Measurements from ENCODE around the gene MRPL50. TPM values are rescaled to one million over a fixed set of nuclear protein-coding genes. Genes with fewer than 3 reads are reported as not detected.

Gene MRPL50
- total and polyA plus RNA-seq, 2 experiments from 2014 or later: 25.5 to 59.0 TPM

- H3F3A ChIP-seq (replicated peaks; ENCODE audit: low read depth): no peaks in the 10 kb centered on the region
- H3K9me3 Mint-ChIP-seq: no peaks in the 10 kb centered on the region
- H3K27me3 ChIP-seq (ENCODE audit: insufficient read depth): no peaks in the 10 kb centered on the region
- H3K4me1 Mint-ChIP-seq: no peaks in the 10 kb centered on the region; the same call in 2 of the 3 replicates
- no peaks in the 10 kb centered on the region for H3K79me2 ChIP-seq (replicated peaks; ENCODE audit: insufficient read depth)
- H2AFZ ChIP-seq: no peak overlapping the region
- H3K36me3 ChIP-seq (ENCODE audit: insufficient read depth): no peaks in the 10 kb centered on the region
- H3K4me3 Mint-ChIP-seq: no peak overlapping the region
- no peaks in the 10 kb centered on the region for H3K9me2 ChIP-seq (ENCODE audit: insufficient read depth)
- no peaks in the 10 kb centered on the region for H3K36me3 Mint-ChIP-seq (ENCODE audit: low read depth)
- no peak overlapping the region for H3K27ac Mint-ChIP-seq
- no peaks in the 10 kb centered on the region; the same call in 1 of the 2 replicates for H4K20me1 ChIP-seq (replicated peaks; ENCODE audit: insufficient read depth)
- TF ChIP-seq, protein P1, sequence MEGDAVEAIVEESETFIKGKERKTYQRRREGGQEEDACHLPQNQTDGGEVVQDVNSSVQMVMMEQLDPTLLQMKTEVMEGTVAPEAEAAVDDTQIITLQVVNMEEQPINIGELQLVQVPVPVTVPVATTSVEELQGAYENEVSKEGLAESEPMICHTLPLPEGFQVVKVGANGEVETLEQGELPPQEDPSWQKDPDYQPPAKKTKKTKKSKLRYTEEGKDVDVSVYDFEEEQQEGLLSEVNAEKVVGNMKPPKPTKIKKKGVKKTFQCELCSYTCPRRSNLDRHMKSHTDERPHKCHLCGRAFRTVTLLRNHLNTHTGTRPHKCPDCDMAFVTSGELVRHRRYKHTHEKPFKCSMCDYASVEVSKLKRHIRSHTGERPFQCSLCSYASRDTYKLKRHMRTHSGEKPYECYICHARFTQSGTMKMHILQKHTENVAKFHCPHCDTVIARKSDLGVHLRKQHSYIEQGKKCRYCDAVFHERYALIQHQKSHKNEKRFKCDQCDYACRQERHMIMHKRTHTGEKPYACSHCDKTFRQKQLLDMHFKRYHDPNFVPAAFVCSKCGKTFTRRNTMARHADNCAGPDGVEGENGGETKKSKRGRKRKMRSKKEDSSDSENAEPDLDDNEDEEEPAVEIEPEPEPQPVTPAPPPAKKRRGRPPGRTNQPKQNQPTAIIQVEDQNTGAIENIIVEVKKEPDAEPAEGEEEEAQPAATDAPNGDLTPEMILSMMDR (conservative IDR thresholded peaks at IDR 0.05; ENCODE audit: low read depth in 2 of 2): no peak
- TF ChIP-seq ZNF331 (CRISPR knock-in tag; IDR thresholded peaks at IDR 0.05; ENCODE audit: low read depth): no peak
- no peak for TF ChIP-seq EZH2phosphoT487 (IDR thresholded peaks at IDR 0.05; ENCODE audit: unreplicated experiment)
- TF ChIP-seq ZNF114 (CRISPR knock-in tag; IDR thresholded peaks at IDR 0.05): no peak
- TF ChIP-seq EZH2 (IDR thresholded peaks at IDR 0.05; ENCODE audit: low read depth, unreplicated experiment): no peak
- no peak for TF ChIP-seq POLR2AphosphoS5 (IDR thresholded peaks at IDR 0.05; ENCODE audit: low read depth)
- TF ChIP-seq CREB1 (CRISPR knock-in tag; IDR thresholded peaks at IDR 0.05; ENCODE audit: low read depth): no peak
- no peak for TF ChIP-seq ETS1 (IDR thresholded peaks at IDR 0.05)
- TF ChIP-seq NANOG (IDR thresholded peaks at IDR 0.05; ENCODE audit: borderline replicate concordance): no peak
- no peak for TF ChIP-seq STAT1 (IDR thresholded peaks at IDR 0.05; ENCODE audit: unreplicated experiment)
- TF ChIP-seq, protein P2, sequence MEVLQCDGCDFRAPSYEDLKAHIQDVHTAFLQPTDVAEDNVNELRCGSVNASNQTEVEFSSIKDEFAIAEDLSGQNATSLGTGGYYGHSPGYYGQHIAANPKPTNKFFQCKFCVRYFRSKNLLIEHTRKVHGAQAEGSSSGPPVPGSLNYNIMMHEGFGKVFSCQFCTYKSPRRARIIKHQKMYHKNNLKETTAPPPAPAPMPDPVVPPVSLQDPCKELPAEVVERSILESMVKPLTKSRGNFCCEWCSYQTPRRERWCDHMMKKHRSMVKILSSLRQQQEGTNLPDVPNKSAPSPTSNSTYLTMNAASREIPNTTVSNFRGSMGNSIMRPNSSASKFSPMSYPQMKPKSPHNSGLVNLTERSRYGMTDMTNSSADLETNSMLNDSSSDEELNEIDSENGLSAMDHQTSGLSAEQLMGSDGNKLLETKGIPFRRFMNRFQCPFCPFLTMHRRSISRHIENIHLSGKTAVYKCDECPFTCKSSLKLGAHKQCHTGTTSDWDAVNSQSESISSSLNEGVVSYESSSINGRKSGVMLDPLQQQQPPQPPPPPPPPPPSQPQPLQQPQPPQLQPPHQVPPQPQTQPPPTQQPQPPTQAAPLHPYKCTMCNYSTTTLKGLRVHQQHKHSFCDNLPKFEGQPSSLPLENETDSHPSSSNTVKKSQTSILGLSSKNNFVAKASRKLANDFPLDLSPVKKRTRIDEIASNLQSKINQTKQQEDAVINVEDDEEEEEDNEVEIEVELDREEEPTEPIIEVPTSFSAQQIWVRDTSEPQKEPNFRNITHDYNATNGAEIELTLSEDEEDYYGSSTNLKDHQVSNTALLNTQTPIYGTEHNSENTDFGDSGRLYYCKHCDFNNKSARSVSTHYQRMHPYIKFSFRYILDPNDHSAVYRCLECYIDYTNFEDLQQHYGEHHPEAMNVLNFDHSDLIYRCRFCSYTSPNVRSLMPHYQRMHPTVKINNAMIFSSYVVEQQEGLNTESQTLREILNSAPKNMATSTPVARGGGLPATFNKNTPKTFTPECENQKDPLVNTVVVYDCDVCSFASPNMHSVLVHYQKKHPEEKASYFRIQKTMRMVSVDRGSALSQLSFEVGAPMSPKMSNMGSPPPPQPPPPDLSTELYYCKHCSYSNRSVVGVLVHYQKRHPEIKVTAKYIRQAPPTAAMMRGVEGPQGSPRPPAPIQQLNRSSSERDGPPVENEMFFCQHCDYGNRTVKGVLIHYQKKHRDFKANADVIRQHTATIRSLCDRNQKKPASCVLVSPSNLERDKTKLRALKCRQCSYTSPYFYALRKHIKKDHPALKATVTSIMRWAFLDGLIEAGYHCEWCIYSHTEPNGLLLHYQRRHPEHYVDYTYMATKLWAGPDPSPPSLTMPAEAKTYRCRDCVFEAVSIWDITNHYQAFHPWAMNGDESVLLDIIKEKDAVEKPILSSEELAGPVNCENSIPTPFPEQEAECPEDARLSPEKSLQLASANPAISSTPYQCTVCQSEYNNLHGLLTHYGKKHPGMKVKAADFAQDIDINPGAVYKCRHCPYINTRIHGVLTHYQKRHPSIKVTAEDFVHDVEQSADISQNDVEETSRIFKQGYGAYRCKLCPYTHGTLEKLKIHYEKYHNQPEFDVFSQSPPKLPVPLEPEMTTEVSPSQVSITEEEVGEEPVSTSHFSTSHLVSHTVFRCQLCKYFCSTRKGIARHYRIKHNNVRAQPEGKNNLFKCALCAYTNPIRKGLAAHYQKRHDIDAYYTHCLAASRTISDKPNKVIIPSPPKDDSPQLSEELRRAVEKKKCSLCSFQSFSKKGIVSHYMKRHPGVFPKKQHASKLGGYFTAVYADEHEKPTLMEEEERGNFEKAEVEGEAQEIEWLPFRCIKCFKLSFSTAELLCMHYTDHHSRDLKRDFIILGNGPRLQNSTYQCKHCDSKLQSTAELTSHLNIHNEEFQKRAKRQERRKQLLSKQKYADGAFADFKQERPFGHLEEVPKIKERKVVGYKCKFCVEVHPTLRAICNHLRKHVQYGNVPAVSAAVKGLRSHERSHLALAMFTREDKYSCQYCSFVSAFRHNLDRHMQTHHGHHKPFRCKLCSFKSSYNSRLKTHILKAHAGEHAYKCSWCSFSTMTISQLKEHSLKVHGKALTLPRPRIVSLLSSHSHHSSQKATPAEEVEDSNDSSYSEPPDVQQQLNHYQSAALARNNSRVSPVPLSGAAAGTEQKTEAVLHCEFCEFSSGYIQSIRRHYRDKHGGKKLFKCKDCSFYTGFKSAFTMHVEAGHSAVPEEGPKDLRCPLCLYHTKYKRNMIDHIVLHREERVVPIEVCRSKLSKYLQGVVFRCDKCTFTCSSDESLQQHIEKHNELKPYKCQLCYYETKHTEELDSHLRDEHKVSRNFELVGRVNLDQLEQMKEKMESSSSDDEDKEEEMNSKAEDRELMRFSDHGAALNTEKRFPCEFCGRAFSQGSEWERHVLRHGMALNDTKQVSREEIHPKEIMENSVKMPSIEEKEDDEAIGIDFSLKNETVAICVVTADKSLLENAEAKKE (CRISPR knock-in tag; IDR thresholded peaks at IDR 0.05): no peak
- TF ChIP-seq JUNB (IDR thresholded peaks at IDR 0.05; ENCODE audit: unreplicated experiment): no peak
- no peak for TF ChIP-seq REST (IDR thresholded peaks at IDR 0.05; ENCODE audit: unreplicated experiment)
- DNase-seq (ENCODE audit: low spot score): no peak
- H3K4me1 ChIP-seq (ENCODE audit: insufficient read depth): no peaks in the 10 kb centered on the region
- H3K27me3 Mint-ChIP-seq (ENCODE audit: insufficient read depth, low read depth, poor library complexity): peaks cover 4% of the 10 kb centered on the region
- no peak overlapping the region for H3K4me2 ChIP-seq
- H3K4me3 ChIP-seq: no peak overlapping the region
- no peak for ATAC-seq
- H3K27ac ChIP-seq (ENCODE audit: low read depth): no peak overlapping the region
Measured at GRCh38 chr9:101350285-101350684, 48.1 kb downstream of the MRPL50 start.

Data from GM23338 (cell line).